ENCODE data around the gene ANXA4.

Gene ANXA4

GRCh38 chr2:69740502-69740951 lies 1.4 kb upstream of the ANXA4 start:
- Histone ChIP-seq H3K4me1 (ENCODE audit: control insufficient read depth in 1 of 2, insufficient read depth in 2 of 2, low read length in 2 of 2) (peaks cover 5 to 15% of the 10 kb centered on the region in 2 donors), H3K27me3 (ENCODE audit: low read depth, low read length) (no peaks in the 10 kb centered on the region), H3K9me3 (ENCODE audit: control insufficient read depth in 1 of 2, low read length in 2 of 2) (no peaks in the 10 kb centered on the region), H3K4me3 (ENCODE audit: low read depth in 1 of 2, low read length in 2 of 2) (peak overlapping the region in 1 of 2 donors; percentile 97), H3K27ac (ENCODE audit: low read length) (no peak overlapping the region), H3K36me3 (ENCODE audit: control insufficient read depth in 1 of 2, insufficient read depth in 2 of 2, low read length in 2 of 2) (no peaks in the 10 kb centered on the region)

GRCh38 chr2:69741229-69741574 lies 732 bp upstream of the ANXA4 start:
- H3K27me3 ChIP-seq (ENCODE audit: low read depth, low read length) = no peaks in the 10 kb centered on the region
- no peaks in the 10 kb centered on the region for H3K9me3 ChIP-seq (ENCODE audit: control insufficient read depth in 1 of 2, low read length in 2 of 2)
- H3K4me1 ChIP-seq (ENCODE audit: control insufficient read depth in 1 of 2, insufficient read depth in 2 of 2, low read length in 2 of 2) = peaks cover 5 to 15% of the 10 kb centered on the region in 2 donors
- H3K36me3 ChIP-seq (ENCODE audit: control insufficient read depth in 1 of 2, insufficient read depth in 2 of 2, low read length in 2 of 2) = no peaks in the 10 kb centered on the region
- peak overlapping the region; percentile 66 to 97 for H3K4me3 ChIP-seq (ENCODE audit: low read depth in 1 of 2, low read length in 2 of 2)
- H3K27ac ChIP-seq (ENCODE audit: low read length) = peak overlapping the region; percentile 92

- Histone ChIP-seq H3K4me1 (ENCODE audit: control insufficient read depth in 1 of 2, insufficient read depth in 2 of 2, low read length in 2 of 2) (peaks cover 5 to 15% of the 10 kb centered on the region in 2 donors), H3K4me3 (ENCODE audit: low read depth in 1 of 2, low read length in 2 of 2) (peak overlapping the region; percentile 66 to 97), H3K27ac (ENCODE audit: low read length) (peak overlapping the region; percentile 92), H3K9me3 (ENCODE audit: control insufficient read depth in 1 of 2, low read length in 2 of 2) (no peaks in the 10 kb centered on the region), H3K36me3 (ENCODE audit: control insufficient read depth in 1 of 2, insufficient read depth in 2 of 2, low read length in 2 of 2) (no peaks in the 10 kb centered on the region), H3K27me3 (ENCODE audit: low read depth, low read length) (no peaks in the 10 kb centered on the region)
These were observed 503 bp downstream of the ANXA4 start for GRCh38 chr2:69742322-69742952.

GRCh38 chr2:69743847-69744264 lies 1.9 kb downstream of the ANXA4 start:
- H3K27ac ChIP-seq (ENCODE audit: low read length) = peak overlapping the region; percentile 65

GRCh38 chr2:69744456-69744855 lies 2.5 kb downstream of the ANXA4 start:
- Histone ChIP-seq H3K36me3 (ENCODE audit: control insufficient read depth in 1 of 2, insufficient read depth in 2 of 2, low read length in 2 of 2) (no peaks in the 10 kb centered on the region), H3K27ac (ENCODE audit: low read length) (no peak overlapping the region), H3K4me1 (ENCODE audit: control insufficient read depth in 1 of 2, insufficient read depth in 2 of 2, low read length in 2 of 2) (peaks cover 5 to 15% of the 10 kb centered on the region in 2 donors), H3K27me3 (ENCODE audit: low read depth, low read length) (no peaks in the 10 kb centered on the region), H3K4me3 (ENCODE audit: low read depth in 1 of 2, low read length in 2 of 2) (peak overlapping the region in 1 of 2 donors; percentile 5), H3K9me3 (ENCODE audit: control insufficient read depth in 1 of 2, low read length in 2 of 2) (no peaks in the 10 kb centered on the region)

More at GRCh38 chr2:69743847-69744264, 1.9 kb downstream of the ANXA4 start:
- Histone ChIP-seq H3K36me3 (ENCODE audit: control insufficient read depth in 1 of 2, insufficient read depth in 2 of 2, low read length in 2 of 2) (no peaks in the 10 kb centered on the region), H3K27me3 (ENCODE audit: low read depth, low read length) (no peaks in the 10 kb centered on the region), H3K4me3 (ENCODE audit: low read depth in 1 of 2, low read length in 2 of 2) (peak overlapping the region; percentile 2 to 56), H3K9me3 (ENCODE audit: control insufficient read depth in 1 of 2, low read length in 2 of 2) (no peaks in the 10 kb centered on the region), H3K4me1 (ENCODE audit: control insufficient read depth in 1 of 2, insufficient read depth in 2 of 2, low read length in 2 of 2) (peaks cover 5 to 15% of the 10 kb centered on the region in 2 donors)

- Histone ChIP-seq H3K27me3 (ENCODE audit: low read depth, low read length) (no peaks in the 10 kb centered on the region), H3K27ac (ENCODE audit: low read length) (no peak overlapping the region), H3K9me3 (ENCODE audit: control insufficient read depth in 1 of 2, low read length in 2 of 2) (no peaks in the 10 kb centered on the region), H3K4me3 (ENCODE audit: low read depth in 1 of 2, low read length in 2 of 2) (no peak overlapping the region), H3K36me3 (ENCODE audit: control insufficient read depth in 1 of 2, insufficient read depth in 2 of 2, low read length in 2 of 2) (no peaks in the 10 kb centered on the region), H3K4me1 (ENCODE audit: control insufficient read depth in 1 of 2, insufficient read depth in 2 of 2, low read length in 2 of 2) (peaks cover 5 to 15% of the 10 kb centered on the region in 2 donors)
These were observed 3.1 kb downstream of the ANXA4 start for GRCh38 chr2:69745035-69745434.

- no peak overlapping the region for H3K27ac ChIP-seq (ENCODE audit: low read length)
- H3K4me3 ChIP-seq (ENCODE audit: low read depth in 1 of 2, low read length in 2 of 2) = no peak overlapping the region
These were observed 8.3 kb downstream of the ANXA4 start for GRCh38 chr2:69750246-69750645.

GRCh38 chr2:69753659-69754363 lies 11.9 kb downstream of the ANXA4 start:
- Histone ChIP-seq H3K27me3 (ENCODE audit: low read depth, low read length) (no peaks in the 10 kb centered on the region), H3K36me3 (ENCODE audit: control insufficient read depth in 1 of 2, insufficient read depth in 2 of 2, low read length in 2 of 2) (peaks cover 0 to 3% of the 10 kb centered on the region in 2 donors), H3K9me3 (ENCODE audit: control insufficient read depth in 1 of 2, low read length in 2 of 2) (no peaks in the 10 kb centered on the region), H3K27ac (ENCODE audit: low read length) (no peak overlapping the region), H3K4me3 (ENCODE audit: low read depth in 1 of 2, low read length in 2 of 2) (no peak overlapping the region), H3K4me1 (ENCODE audit: control insufficient read depth in 1 of 2, insufficient read depth in 2 of 2, low read length in 2 of 2) (peaks cover 5 to 13% of the 10 kb centered on the region in 2 donors)

More at GRCh38 chr2:69750246-69750645, 8.3 kb downstream of the ANXA4 start:
- peaks cover 0 to 10% of the 10 kb centered on the region in 2 donors for H3K4me1 ChIP-seq (ENCODE audit: control insufficient read depth in 1 of 2, insufficient read depth in 2 of 2, low read length in 2 of 2)
- no peaks in the 10 kb centered on the region for H3K9me3 ChIP-seq (ENCODE audit: control insufficient read depth in 1 of 2, low read length in 2 of 2)
- no peaks in the 10 kb centered on the region for H3K36me3 ChIP-seq (ENCODE audit: control insufficient read depth in 1 of 2, insufficient read depth in 2 of 2, low read length in 2 of 2)
- no peaks in the 10 kb centered on the region for H3K27me3 ChIP-seq (ENCODE audit: low read depth, low read length)

- H3K36me3 ChIP-seq (ENCODE audit: control insufficient read depth in 1 of 2, insufficient read depth in 2 of 2, low read length in 2 of 2) = peaks cover 0 to 3% of the 10 kb centered on the region in 2 donors
- H3K4me3 ChIP-seq (ENCODE audit: low read depth in 1 of 2, low read length in 2 of 2) = peak overlapping the region; percentile 10 to 17
- no peaks in the 10 kb centered on the region for H3K27me3 ChIP-seq (ENCODE audit: low read depth, low read length)
- H3K4me1 ChIP-seq (ENCODE audit: control insufficient read depth in 1 of 2, insufficient read depth in 2 of 2, low read length in 2 of 2) = peaks cover 5 to 13% of the 10 kb centered on the region in 2 donors
- peak overlapping the region; percentile 50 for H3K27ac ChIP-seq (ENCODE audit: low read length)
- H3K9me3 ChIP-seq (ENCODE audit: control insufficient read depth in 1 of 2, low read length in 2 of 2) = no peaks in the 10 kb centered on the region
These were observed 12.7 kb downstream of the ANXA4 start for GRCh38 chr2:69754633-69755032.

GRCh38 chr2:69755862-69756467 lies 14.0 kb downstream of the ANXA4 start:
- H3K9me3 ChIP-seq (ENCODE audit: control insufficient read depth in 1 of 2, low read length in 2 of 2) = no peaks in the 10 kb centered on the region
- peaks cover 5 to 13% of the 10 kb centered on the region in 2 donors for H3K4me1 ChIP-seq (ENCODE audit: control insufficient read depth in 1 of 2, insufficient read depth in 2 of 2, low read length in 2 of 2)
- H3K27ac ChIP-seq (ENCODE audit: low read length) = peak overlapping the region; percentile 49
- H3K4me3 ChIP-seq (ENCODE audit: low read depth in 1 of 2, low read length in 2 of 2) = no peak overlapping the region
- H3K27me3 ChIP-seq (ENCODE audit: low read depth, low read length) = no peaks in the 10 kb centered on the region
- H3K36me3 ChIP-seq (ENCODE audit: control insufficient read depth in 1 of 2, insufficient read depth in 2 of 2, low read length in 2 of 2) = peaks cover 0 to 3% of the 10 kb centered on the region in 2 donors

- H3K4me1 ChIP-seq (ENCODE audit: control insufficient read depth in 1 of 2, insufficient read depth in 2 of 2, low read length in 2 of 2) = peaks cover 3 to 14% of the 10 kb centered on the region in 2 donors
- no peaks in the 10 kb centered on the region for H3K9me3 ChIP-seq (ENCODE audit: control insufficient read depth in 1 of 2, low read length in 2 of 2)
- H3K27ac ChIP-seq (ENCODE audit: low read length) = no peak overlapping the region
- H3K4me3 ChIP-seq (ENCODE audit: low read depth in 1 of 2, low read length in 2 of 2) = no peak overlapping the region
- H3K27me3 ChIP-seq (ENCODE audit: low read depth, low read length) = no peaks in the 10 kb centered on the region
- peaks cover 0 to 3% of the 10 kb centered on the region in 2 donors for H3K36me3 ChIP-seq (ENCODE audit: control insufficient read depth in 1 of 2, insufficient read depth in 2 of 2, low read length in 2 of 2)
These were observed 20.1 kb downstream of the ANXA4 start for GRCh38 chr2:69762025-69762424.

Data from muscle layer of duodenum (tissue), 2 donors.